B cell (primary cell): Measurements from ENCODE around the gene TOR2A. TPM values are rescaled to one million over a fixed set of nuclear protein-coding genes. Genes with fewer than 3 reads are reported as not detected.

ENCODE experiments used
- ATAC-seq: fragments of 200-7000 bp; cut with Tn5 transposase; one replicate; pipeline ENCODE4 v1.10.0; 2021; ENCODE audit warnings: low read depth, mild to moderate bottlenecking, moderate number of reproducible peaks, moderate library complexity
- CTCF ChIA-PET: fragments of 350-600 bp; sonication (Branson Sonifier 250); formaldehyde crosslinking; loops from one replicate; lab custom pipeline; 2021; ENCODE audit warnings: antibody characterized with exemption, inconsistent platforms; lab: Charles Lee
- POLR2A ChIA-PET: fragments of 350-600 bp; sonication (Branson Sonifier 250); formaldehyde crosslinking; loops from one replicate; lab custom pipeline; 2021; ENCODE audit warnings: antibody characterized with exemption; lab: Charles Lee
- DNase-seq: peaks from one replicate; pipeline ENCODE4 v3.0.0; 2013
- H2AFZ ChIP-seq: 2 replicates; pipeline ENCODE4 v1.6.1; 2012; ENCODE audit warnings: mild to moderate bottlenecking, low read depth, low read length; ENCODE audit not compliant: insufficient read depth, poor library complexity, severe bottlenecking
- H3K27ac ChIP-seq, 2 donors: 1 replicate in 1 of 2; 2 replicates in 1 of 2; pipeline ENCODE4 v1.5.1; 2012 to 2013; ENCODE audit warnings: low read length in 2 of 2, mild to moderate bottlenecking in 2 of 2, moderate library complexity in 1 of 2
- H3K27me3 ChIP-seq, 4 experiments: fragments of 200-600 bp in 1 of 4; sonication (generic) in 1 of 4; replicated peaks in 1 of 4; 1 replicate in 2 of 4; 2 replicates in 2 of 4; pipeline versions ENCODE4 v1.6.1 to v1.7.0; 2013 to 2016; ENCODE audit warnings: low read length in 3 of 4, mild to moderate bottlenecking in 2 of 4, mixed read lengths in 1 of 4, moderate library complexity in 1 of 4; ENCODE audit not compliant: insufficient read depth in 4 of 4, control insufficient read depth in 3 of 4; ENCODE audit errors: control extremely low read depth in 1 of 4
- H3K36me3 ChIP-seq, 2 experiments: replicated peaks in 1 of 2; 1 replicate in 1 of 2; 2 replicates in 1 of 2; pipeline versions ENCODE4 v1.6.1 to v1.7.1; 2013; ENCODE audit warnings: low read length in 1 of 2; ENCODE audit not compliant: insufficient read depth in 2 of 2, control insufficient read depth in 1 of 2; ENCODE audit errors: control extremely low read depth in 1 of 2, extremely low read depth in 1 of 2
- H3K4me1 ChIP-seq, 2 donors: fragments of 200-600 bp in 1 of 2; sonication (generic) in 1 of 2; 1 replicate in 1 of 2; 2 replicates in 1 of 2; pipeline versions ENCODE4 v1.5.1 to v1.6.1; 2013 to 2017; ENCODE audit warnings: low read length in 2 of 2; ENCODE audit not compliant: control insufficient read depth in 2 of 2, insufficient read depth in 2 of 2
- H3K4me2 ChIP-seq: replicated peaks from 2 replicates; pipeline ENCODE3; 2012; ENCODE audit warnings: mild to moderate bottlenecking, low read depth, low read length; ENCODE audit not compliant: poor library complexity, severe bottlenecking
- H3K4me3 ChIP-seq, 5 experiments: fragments of 200-600 bp in 1 of 5; sonication (generic) in 1 of 5; 1 replicate in 3 of 5; 2 replicates in 2 of 5; pipeline versions ENCODE4 v1.5.1 to v1.7.0; 2011 to 2016; ENCODE audit warnings: low read length in 4 of 5, mild to moderate bottlenecking in 4 of 5, low read depth in 2 of 5, control low read depth in 1 of 5, moderate library complexity in 1 of 5; ENCODE audit not compliant: insufficient read depth in 1 of 5; ENCODE audit errors: control extremely low read depth in 1 of 5, extremely low read depth in 1 of 5
- H3K79me2 ChIP-seq: fragments of 200-600 bp; sonication (generic); one replicate; pipeline ENCODE4 v1.6.0; 2016; ENCODE audit warnings: low read length; ENCODE audit not compliant: control insufficient read depth, insufficient read depth
- H3K9ac ChIP-seq: fragments of 200-600 bp; sonication (generic); 2 replicates; pipeline ENCODE4 v1.6.1; 2017; ENCODE audit warnings: mild to moderate bottlenecking, low read length, moderate library complexity
- H3K9me3 ChIP-seq, 3 donors: one replicate each; pipeline versions ENCODE4 v1.6.1 to v1.7.1; 2013; ENCODE audit warnings: low read length in 2 of 3; ENCODE audit not compliant: control insufficient read depth in 2 of 3, insufficient read depth in 1 of 3; ENCODE audit errors: control extremely low read depth in 1 of 3
- H4K20me1 ChIP-seq: 2 replicates; pipeline ENCODE4 v1.6.0; 2012; ENCODE audit warnings: mild to moderate bottlenecking, low read length; ENCODE audit not compliant: insufficient read depth, control insufficient read depth, poor library complexity, severe bottlenecking
- H3K27ac Mint-ChIP-seq: one replicate; pipeline ENCODE4 v1.8.0; 2021; ENCODE audit warnings: mixed read lengths
- H3K27me3 Mint-ChIP-seq: one replicate; pipeline ENCODE4 v1.8.0; 2021; ENCODE audit warnings: mixed read lengths
- H3K4me1 Mint-ChIP-seq: one replicate; pipeline ENCODE4 v1.8.0; 2021; ENCODE audit warnings: mixed read lengths
- H3K4me3 Mint-ChIP-seq: one replicate; pipeline ENCODE4 v1.8.0; 2021; ENCODE audit warnings: mixed read lengths
- H3K9me3 Mint-ChIP-seq: one replicate; pipeline ENCODE4 v1.8.0; 2022; ENCODE audit warnings: mixed read lengths; ENCODE audit not compliant: insufficient read depth
- CTCF ChIP-seq: fragments of 200-600 bp; IDR thresholded peaks from one replicate; pipeline ENCODE4 v1.8.0; 2022; ENCODE audit warnings: antibody characterized with exemption, mild to moderate bottlenecking
- EZH2 ChIP-seq: IDR thresholded peaks from 2 replicates; pipeline ENCODE4 v1.6.1; 2012; ENCODE audit warnings: borderline replicate concordance, low read depth, mild to moderate bottlenecking, moderate library complexity, low read length; ENCODE audit not compliant: insufficient read depth, poor library complexity, severe bottlenecking
- WGBS: methylation state at CpG from one replicate; pipeline ENCODE4 v1.1.5; 2013; ENCODE audit warnings: missing lambda C conversion rate; ENCODE audit not compliant: insufficient coverage; 5-methylcytosine and 5-hydroxymethylcytosine counted together
- intact Hi-C: fragments of 100-400 bp; cut with micrococcal nuclease; formaldehyde crosslinking; loops from one replicate; pipeline ENCODE4 v1.10.0; 2022
- polyA plus RNA-seq: library from polyadenylated mRNA; depleted of rRNA; stranded (reverse); fragments of >200 nt; gene quantifications from 2 replicates; pipeline ENCODE4 v1.2.3, GENCODE V29; 2012
- total RNA-seq, 2 donors: library from RNA; stranded (reverse); fragments of 120-200 nt in 1 of 2; gene quantifications; 1 replicate in 1 of 2; 2 replicates in 1 of 2; pipeline versions ENCODE4 v1.2.3 to v1.2.4, GENCODE V29; 2013 to 2022

The TOR2A gene
- total and polyA plus RNA-seq, 2 donors (not counting 1 experiment from before 2014, with no cell fraction given): 15.8 to 26.5 TPM

- Histone ChIP-seq H3K4me2 (no peak overlapping the region), H4K20me1 (peaks cover 5% of the 10 kb centered on the region), H3K27me3 (no peaks in the 10 kb centered on the region), H3K9ac (no peak overlapping the region), H2AFZ (no peak overlapping the region), H3K79me2 (no peaks in the 10 kb centered on the region), H3K36me3 (peaks cover 0 to 10% of the 10 kb centered on the region in 2 experiments), H3K9me3 (no peaks in the 10 kb centered on the region), H3K4me1 (peaks cover 6 to 9% of the 10 kb centered on the region in 2 donors), H3K27ac (no peak overlapping the region), H3K4me3 (no peak overlapping the region)
- POLR2A ChIA-PET: no interaction called here
- intact Hi-C loops: no loop called here
- DNase-seq: no peak
- no peak for TF ChIP-seq CTCF
- TF ChIP-seq EZH2: no peak
- 94% methylated on average over 8 of the region's 9 CpGs for WGBS
- Mint-ChIP-seq H3K4me1 (peaks cover 12% of the 10 kb centered on the region), H3K27me3 (no peaks in the 10 kb centered on the region), H3K4me3 (no peak overlapping the region), H3K9me3 (no peaks in the 10 kb centered on the region), H3K27ac (no peak overlapping the region)
- ATAC-seq: no peak
- CTCF ChIA-PET: interaction anchor here (2.0 kb wide), 1 partner anchor 226 kb away, joined by 9 read pairs; no protein-coding TSS in a partner anchor
These were observed 4.8 kb downstream of the TOR2A start for GRCh38 chr9:127730262-127730661.

GRCh38 chr9:127729522-127730256, 5.4 kb downstream of the TOR2A start:
- H3K79me2 ChIP-seq: no peaks in the 10 kb centered on the region
- ATAC-seq: no peak
- H3K4me1 Mint-ChIP-seq: peaks cover 11% of the 10 kb centered on the region
- H3K4me1 ChIP-seq: peaks cover 6 to 9% of the 10 kb centered on the region in 2 donors
- H3K4me3 ChIP-seq: no peak overlapping the region
- peaks cover 5% of the 10 kb centered on the region for H4K20me1 ChIP-seq
- H3K36me3 ChIP-seq: peaks cover 0 to 10% of the 10 kb centered on the region in 2 experiments
- intact Hi-C loops: no loop called here
- H3K9me3 ChIP-seq: no peaks in the 10 kb centered on the region
- no peak overlapping the region for H3K9ac ChIP-seq
- no peak overlapping the region for H2AFZ ChIP-seq
- H3K27ac Mint-ChIP-seq: no peak overlapping the region
- no peak overlapping the region for H3K4me3 Mint-ChIP-seq
- no peaks in the 10 kb centered on the region for H3K27me3 ChIP-seq
- WGBS: 95% methylated on average over 17 of the region's 18 CpGs
- no peak overlapping the region for H3K27ac ChIP-seq
- no peaks in the 10 kb centered on the region for H3K9me3 Mint-ChIP-seq
- H3K27me3 Mint-ChIP-seq: no peaks in the 10 kb centered on the region
- CTCF ChIA-PET: interaction anchor here (1.1 to 2.0 kb wide), 4 partner anchors 140 to 226 kb away, joined by 3 to 9 read pairs (median 7); no protein-coding TSS in a partner anchor
- DNase-seq: no peak
- no peak overlapping the region for H3K4me2 ChIP-seq
- POLR2A ChIA-PET: interaction anchor here (0.5 to 0.8 kb wide), 2 partner anchors 14 to 68 kb away, joined by 3 read pairs; partner anchors contain the start of genes PTRH1 and TTC16
- TF ChIP-seq EZH2: no peak
- no peak for TF ChIP-seq CTCF
